K562 (cell line): ENCODE measurements around the gene STK16. TPM values are rescaled to one million over a fixed set of nuclear protein-coding genes. Genes with fewer than 3 reads are reported as not detected.

Source experiments
- ATAC-seq: fragments of 200-7000 bp; cut with Tn5 transposase; 3 replicates; pipeline ENCODE4 v1.9.1; 2020; ENCODE audit warnings: moderate library complexity
- BruUV-seq: library from RNA; stranded (reverse); fragments of 400-500 nt; replicated peaks from 2 replicates; lab custom pipeline; 2021; lab: Mats Ljungman, UMichigan
- CTCF ChIA-PET: fragments of 300-600 bp; formaldehyde crosslinking; extraction: SDS; loops from one replicate; lab custom pipeline; 2021; ENCODE audit warnings: low intra/inter-chr PET ratio; lab: Yijun Ruan, JAX
- POLR2A ChIA-PET: fragments of 300-600, 350-650 bp; sonication (Branson Sonifier 250); formaldehyde crosslinking; extraction: SDS; loops from one replicate; lab custom pipeline; 2021; ENCODE audit warnings: antibody characterized with exemption, inconsistent platforms; lab: Yijun Ruan, JAX
- DNase-seq, 4 experiments: peaks; one replicate each; pipeline versions ENCODE4 v3.0.0 to v3.0.0-alpha.2; 2011 to 2018; ENCODE audit warnings: low spot score in 3 of 4, mixed read lengths in 3 of 4; ENCODE audit errors: extremely low read depth in 1 of 4
- FAIRE-seq: peaks from 2 replicates; lab custom pipeline; 2011; peaks lifted over from hg19 to GRCh38; lab: Jason Lieb, UNC
- H2AFZ ChIP-seq: 2 replicates; pipeline ENCODE4 v1.6.0; 2011; ENCODE audit warnings: low read depth, low read length, control low read depth, inconsistent platforms
- H3K27ac ChIP-seq: fragments of 200-600 bp; 3 replicates; pipeline ENCODE4 v1.8.0; 2011; ENCODE audit warnings: low read depth, mild to moderate bottlenecking, control low read depth, inconsistent platforms, low read length, moderate library complexity, mixed read lengths; ENCODE audit errors: extremely low read depth
- H3K27me3 ChIP-seq, 2 experiments: fragments of 300-600 bp in 1 of 2; 2 replicates in 1 of 2; 3 replicates in 1 of 2; pipeline versions ENCODE4 v1.6.0 to v1.8.0; 2011; ENCODE audit warnings: inconsistent platforms in 2 of 2, low read length in 2 of 2, mild to moderate bottlenecking in 1 of 2, mixed read lengths in 1 of 2, moderate library complexity in 1 of 2; ENCODE audit not compliant: control insufficient read depth in 2 of 2, insufficient read depth in 2 of 2
- H3K36me3 ChIP-seq: fragments of 300-600 bp; 3 replicates; pipeline ENCODE4 v1.8.0; 2011; ENCODE audit warnings: mild to moderate bottlenecking, low read length, inconsistent platforms; ENCODE audit not compliant: control insufficient read depth, insufficient read depth
- H3K4me1 ChIP-seq, 2 experiments: fragments of 200-600 bp in 1 of 2; replicated peaks in 1 of 2; 2 replicates in 1 of 2; 3 replicates in 1 of 2; pipeline versions ENCODE4 v1.5.1 to v1.8.0; 2011; ENCODE audit warnings: inconsistent platforms in 2 of 2, low read length in 2 of 2, mild to moderate bottlenecking in 1 of 2, mixed read lengths in 1 of 2, moderate library complexity in 1 of 2; ENCODE audit not compliant: control insufficient read depth in 2 of 2, insufficient read depth in 2 of 2
- H3K4me2 ChIP-seq: 2 replicates; pipeline ENCODE4 v1.6.1; 2011; ENCODE audit warnings: low read length, control low read depth, inconsistent platforms, mixed read lengths; ENCODE audit not compliant: insufficient read depth
- H3K4me3 ChIP-seq: fragments of 200-600 bp; sonication (generic), shearing (Covaris generic); 2 replicates; pipeline ENCODE4 v1.5.1; 2016; ENCODE audit warnings: control low read depth, inconsistent platforms
- H3K79me2 ChIP-seq: fragments of 200-600 bp; 3 replicates; pipeline ENCODE4 v1.8.0; 2011; ENCODE audit warnings: low read length, inconsistent platforms; ENCODE audit not compliant: control insufficient read depth, insufficient read depth
- H3K9ac ChIP-seq, 2 experiments: 2 replicates each; pipeline versions ENCODE4 v1.6.0 to v1.6.1; 2011; ENCODE audit warnings: low read depth in 2 of 2, low read length in 2 of 2, control low read depth in 1 of 2, inconsistent platforms in 1 of 2, mild to moderate bottlenecking in 1 of 2, mixed read lengths in 1 of 2; ENCODE audit not compliant: insufficient read depth in 1 of 2
- H3K9me1 ChIP-seq: one replicate; pipeline ENCODE4 v1.6.0; 2011; ENCODE audit warnings: inconsistent platforms, mild to moderate bottlenecking, low read length, moderate library complexity; ENCODE audit not compliant: control insufficient read depth, insufficient read depth
- H3K9me3 ChIP-seq: replicated peaks from 2 replicates; pipeline ENCODE4 v1.5.1; 2011; ENCODE audit warnings: low read depth, low read length, inconsistent platforms; ENCODE audit not compliant: control insufficient read depth, insufficient read depth
- H4K20me1 ChIP-seq: replicated peaks from 2 replicates; pipeline ENCODE4 v1.6.1; 2011; ENCODE audit warnings: low read length, inconsistent platforms, mixed read lengths; ENCODE audit not compliant: control insufficient read depth, insufficient read depth
- CBFA2T2 ChIP-seq: fragments of 450-650 bp; conservative IDR thresholded peaks from 2 replicates; pipeline ENCODE4 v1.6.1; 2017; ENCODE audit warnings: mild to moderate bottlenecking
- CREB5 ChIP-seq: fragments of 250-450 bp; sonication (Bioruptor Pico); IDR thresholded peaks from 2 replicates; pipeline ENCODE4 v1.5.0; 2020; ENCODE audit warnings: mild to moderate bottlenecking
- IRF9 ChIP-seq: fragments of 450-650 bp; IDR thresholded peaks from 2 replicates; pipeline ENCODE4 v1.6.1; 2016; ENCODE audit warnings: missing biosample characterization, missing genetic modification characterization
- KAT2B ChIP-seq: IDR thresholded peaks from one replicate; pipeline ENCODE4 v1.6.1; 2012; ENCODE audit warnings: low read depth, mild to moderate bottlenecking, control low read depth, inconsistent platforms, low read length, moderate library complexity
- MCM3 ChIP-seq: fragments of 450-650 bp; IDR thresholded peaks from 2 replicates; pipeline ENCODE4 v1.6.1; 2016
- NFXL1 ChIP-seq: fragments of 450-650 bp; formaldehyde crosslinking; IDR thresholded peaks from 2 replicates; pipeline ENCODE4 v1.4.0; 2021; ENCODE audit warnings: mild to moderate bottlenecking
- RB1 ChIP-seq: fragments of 450-650 bp; IDR thresholded peaks from 2 replicates; pipeline ENCODE4 v1.6.1; 2017; ENCODE audit warnings: low read depth, mild to moderate bottlenecking
- SRSF1 ChIP-seq: fragments of 200-400 bp; formaldehyde crosslinking; IDR thresholded peaks from 2 replicates; pipeline ENCODE4 v1.6.1; 2017; ENCODE audit warnings: mild to moderate bottlenecking, low read depth, low read length, moderate library complexity
- SRSF3 ChIP-seq: fragments of 200-400 bp; formaldehyde crosslinking; IDR thresholded peaks from 2 replicates; pipeline ENCODE4 v1.6.1; 2016; ENCODE audit warnings: mild to moderate bottlenecking, low read length, moderate library complexity; ENCODE audit not compliant: insufficient read depth
- TSC22D4 ChIP-seq: fragments of 450-650 bp; IDR thresholded peaks from 2 replicates; pipeline ENCODE4 v1.6.1; 2016; ENCODE audit warnings: missing genetic modification characterization, missing biosample characterization, control low read depth
- YY1 ChIP-seq, 3 experiments: IDR thresholded peaks; 2 replicates each; pipeline ENCODE4 v1.6.1; 2011; ENCODE audit warnings: low read length in 2 of 3, mild to moderate bottlenecking in 2 of 3, moderate library complexity in 2 of 3, borderline replicate concordance in 1 of 3, control low read depth in 1 of 3, low read depth in 1 of 3; ENCODE audit not compliant: insufficient read depth in 3 of 3, insufficient replicate concordance in 2 of 3, control insufficient read depth in 1 of 3, insufficient read length in 1 of 3; ENCODE audit errors: extremely low read depth in 1 of 3
- ZFP30 ChIP-seq: fragments of 250-450 bp; sonication (Bioruptor Pico); IDR thresholded peaks from 2 replicates; pipeline ENCODE4 v1.8.0; 2022; ENCODE audit warnings: moderate library complexity, mild to moderate bottlenecking, inconsistent platforms, borderline replicate concordance
- ZNF184 ChIP-seq: sonication (generic); formaldehyde crosslinking; IDR thresholded peaks from 2 replicates; pipeline ENCODE4 v1.5.0; 2020; ENCODE audit warnings: missing genetic modification reagents
- ZNF740 ChIP-seq, 3 experiments: fragments of 200-800 bp in 1 of 3; sonication (Bioruptor generic) in 1 of 3; sonication (generic) in 1 of 3; formaldehyde crosslinking in 1 of 3; IDR thresholded peaks; 2 replicates each; pipeline versions ENCODE4 v1.6.1 to v1.8.0; 2016 to 2022; ENCODE audit warnings: mild to moderate bottlenecking in 2 of 3, missing compliant biosample characterization in 2 of 3, missing genetic modification characterization in 2 of 3, missing genetic modification reagents in 1 of 3
- ZNF75A ChIP-seq: fragments of 450-650 bp; formaldehyde crosslinking; IDR thresholded peaks from 2 replicates; pipeline ENCODE4 v1.4.0; 2020; ENCODE audit warnings: mild to moderate bottlenecking
- WGBS: fragments of 100-300 bp; shearing (Covaris generic); methylation state at CpG from one replicate; pipeline ENCODE4 v1.1.6; 2016; ENCODE audit warnings: low coverage, mixed read lengths; ENCODE audit not compliant: insufficient coverage; ENCODE audit errors: missing lambda C conversion rate; 5-methylcytosine and 5-hydroxymethylcytosine counted together
- in situ Hi-C: fragments of 300-500 bp; cut with MboI; formaldehyde crosslinking; loops from 4 replicates; pipeline ENCODE4 v1.15.0; 2018; ENCODE audit warnings: inconsistent platforms, mixed read lengths
- intact Hi-C: fragments of 100-400 bp; cut with micrococcal nuclease; formaldehyde crosslinking; loops from 2 replicates; pipeline ENCODE4 v1.14.2; 2022
- polyA plus RNA-seq, 8 experiments: library from polyadenylated mRNA; depleted of rRNA in 4 of 8; stranded (reverse) in 5 of 8; unstranded in 3 of 8; fragments of >200 nt; fragmentation: Nextera tagmentation in 2 of 8; fragmentation: Illumina TruSeq in 1 of 8; extraction: Ambion mirVana in 2 of 8; extraction: Trizol in 1 of 8; gene quantifications; 2 replicates each; pipeline versions ENCODE4 v1.2.1 to v1.2.3, GENCODE V29; 2011 to 2014; ENCODE audit warnings: inconsistent platforms in 1 of 8, missing spikeins in 1 of 8
- total RNA-seq, 7 experiments: library from RNA; depleted of rRNA in 6 of 7; stranded (reverse); fragments of >200 nt in 6 of 7; fragmentation: Illumina TruSeq in 2 of 7; extraction: Trizol in 2 of 7; gene quantifications; 2 replicates each; pipeline versions ENCODE4 v1.2.1 to v1.2.3, GENCODE V29; 2011 to 2021; ENCODE audit warnings: low replicate concordance in 1 of 7
- TF ChIP-seq, protein P1 (sequence below): sonication (generic); formaldehyde crosslinking; IDR thresholded peaks from 2 replicates; pipeline ENCODE4 v1.8.0; 2022; ENCODE audit warnings: missing genetic modification reagents, mild to moderate bottlenecking, moderate library complexity, borderline replicate concordance
- TF ChIP-seq, protein P2 (sequence below): fragments of 250-450 bp; sonication (Bioruptor Pico); IDR thresholded peaks from 2 replicates; pipeline ENCODE4 v1.9.0; 2021; ENCODE audit warnings: mild to moderate bottlenecking

STK16 gene
- total and polyA plus RNA-seq, 9 of the 15 experiments (the other 6 are each of a cell fraction or from before 2014, with no cell fraction given), result 5.4 to 36.2 (median 17.8) TPM

- TF ChIP-seq CBFA2T2 (no peak), NFXL1 (no peak), KAT2B (no peak)
Measured at GRCh38 chr2:219266232-219266631, 21.0 kb downstream of the STK16 start (continued).

- Histone ChIP-seq H3K79me2 (no peaks in the 10 kb centered on the region), H3K27me3 (no peaks in the 10 kb centered on the region), H3K27ac (no peak overlapping the region), H4K20me1 (no peaks in the 10 kb centered on the region), H3K36me3 (no peaks in the 10 kb centered on the region), H3K4me2 (no peak overlapping the region), H3K9me3 (no peaks in the 10 kb centered on the region), H2AFZ (no peak overlapping the region), H3K9me1 (no peaks in the 10 kb centered on the region), H3K4me3 (no peak overlapping the region), H3K4me1 (peaks cover 4 to 11% of the 10 kb centered on the region in 2 experiments; a peak in 3 of 5 replicates), H3K9ac (no peak overlapping the region)
- no CpG with 5 or more reads among the region's 1 CpG for WGBS
- ATAC-seq (no peak), FAIRE-seq (no peak), DNase-seq (no peak)
- no TSS peak for BruUV-seq
- ChIA-PET POLR2A (interaction anchor here (0.6 kb wide), 1 partner anchor 12 kb away, joined by 3 read pairs; no protein-coding TSS in a partner anchor), CTCF (no interaction called here)
- intact Hi-C loops (no loop called here), in situ Hi-C loops (no loop called here)
- TF ChIP-seq, protein P1, sequence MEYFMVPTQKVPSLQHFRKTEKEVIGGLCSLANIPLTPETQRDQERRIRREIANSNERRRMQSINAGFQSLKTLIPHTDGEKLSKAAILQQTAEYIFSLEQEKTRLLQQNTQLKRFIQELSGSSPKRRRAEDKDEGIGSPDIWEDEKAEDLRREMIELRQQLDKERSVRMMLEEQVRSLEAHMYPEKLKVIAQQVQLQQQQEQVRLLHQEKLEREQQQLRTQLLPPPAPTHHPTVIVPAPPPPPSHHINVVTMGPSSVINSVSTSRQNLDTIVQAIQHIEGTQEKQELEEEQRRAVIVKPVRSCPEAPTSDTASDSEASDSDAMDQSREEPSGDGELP (CRISPR knock-in tag), result no peak
- TF ChIP-seq SRSF3 (no peak), RB1 (no peak), YY1 (IDR thresholded peaks at IDR 0.05; ENCODE audit: borderline replicate concordance in 1 of 3, control insufficient read depth in 1 of 3, extremely low read depth in 1 of 3, insufficient read depth in 3 of 3, insufficient read length in 1 of 3, insufficient replicate concordance in 2 of 3, low read depth in 1 of 3, low read length in 2 of 3) (no peak), SRSF1 (no peak), IRF9 (tag) (no peak), CREB5 (no peak), ZNF740 (CRISPR knock-in tag; IDR thresholded peaks at IDR 0.05) (no peak), ZNF740 (tag; IDR thresholded peaks at IDR 0.05) (no peak), ZNF184 (CRISPR knock-in tag) (no peak), ZNF75A (CRISPR knock-in tag) (no peak), ZFP30 (CRISPR knock-in tag) (no peak), MCM3 (no peak), TSC22D4 (tag) (no peak)
- TF ChIP-seq, protein P2, sequence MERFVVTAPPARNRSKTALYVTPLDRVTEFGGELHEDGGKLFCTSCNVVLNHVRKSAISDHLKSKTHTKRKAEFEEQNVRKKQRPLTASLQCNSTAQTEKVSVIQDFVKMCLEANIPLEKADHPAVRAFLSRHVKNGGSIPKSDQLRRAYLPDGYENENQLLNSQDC (CRISPR knock-in tag), result no peak
Measured at GRCh38 chr2:219266886-219267285, 21.6 kb downstream of the STK16 start.
